ENCODE results near the gene CAMTA1. TPM values are rescaled to one million over a fixed set of nuclear protein-coding genes. Genes with fewer than 3 reads are reported as not detected.
"Not testable (repeated sequence)": the region's sequence is repeated elsewhere in the genome, so short reads cannot be mapped to it uniquely, and the experiment has no call there.

CAMTA1 gene
- total RNA-seq, 1 donor from 2014 or later: 127 TPM

DNA sequence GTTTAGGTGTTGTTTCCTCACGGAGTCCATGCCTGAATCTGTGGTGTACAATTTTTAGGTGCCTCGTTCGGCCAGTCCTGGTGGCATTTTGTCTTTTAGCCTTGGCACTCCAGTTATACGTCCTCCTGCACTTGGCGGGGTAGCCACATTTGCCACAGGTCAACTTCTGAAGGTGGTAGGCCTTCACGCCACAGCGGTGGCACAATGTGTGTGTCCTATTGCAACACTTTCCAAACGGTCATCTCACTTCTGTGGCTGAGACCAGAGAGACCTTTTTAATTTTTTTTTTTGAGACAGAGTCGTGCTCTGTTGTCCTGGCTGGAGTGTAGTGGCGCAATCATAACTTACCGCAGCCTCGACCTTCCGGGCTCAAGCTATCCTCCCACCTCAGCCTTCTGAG, 49.1 kb downstream of the CAMTA1 start:
- FAIRE-seq (no peak), DNase-seq (ENCODE audit: low spot score in 2 of 2) (no peak)

DNA sequence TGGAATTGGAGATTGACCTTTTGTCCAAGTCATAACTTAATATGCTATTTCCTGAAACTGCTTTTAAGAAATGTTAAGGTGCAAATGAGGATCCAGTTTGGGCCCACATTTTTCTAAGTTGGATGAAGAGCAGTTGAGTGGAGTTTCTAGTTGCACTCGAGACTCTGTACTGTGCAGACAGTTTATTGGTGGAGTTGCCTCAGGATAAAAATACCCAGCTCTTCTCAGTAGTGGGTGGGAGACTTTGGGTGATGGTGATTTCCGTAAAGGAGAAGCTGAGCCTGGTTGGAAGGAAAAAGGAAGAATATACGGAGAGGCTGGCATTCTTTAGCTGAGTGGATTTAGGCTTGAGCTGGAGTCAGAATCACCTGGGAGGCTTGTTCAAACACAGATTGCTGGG, 49.9 kb downstream of the CAMTA1 start:
- DNase-seq (ENCODE audit: low spot score in 2 of 2) (no peak), FAIRE-seq (no peak)

DNA sequence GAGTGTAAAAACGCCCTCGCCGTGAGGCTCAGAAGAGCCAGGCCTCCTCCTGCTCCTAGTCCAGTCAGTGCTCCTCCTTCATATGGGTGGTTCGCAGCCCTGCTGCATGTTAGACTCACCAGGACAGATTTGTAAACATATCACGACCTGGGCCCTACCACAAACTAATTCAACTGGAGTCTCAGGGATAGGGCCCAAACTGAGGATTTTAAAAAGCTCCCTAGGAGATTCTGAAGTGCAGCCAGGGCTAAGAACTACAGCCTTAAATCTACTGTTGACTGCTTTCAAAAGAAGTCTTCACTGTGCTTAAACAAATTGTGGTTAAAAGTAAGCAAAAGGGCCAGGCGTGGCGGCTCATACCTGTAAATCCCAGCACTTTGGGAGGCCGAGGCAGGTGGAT, 57.0 kb downstream of the CAMTA1 start:
- FAIRE-seq (no peak), DNase-seq (ENCODE audit: low spot score in 2 of 2) (no peak)

DNA sequence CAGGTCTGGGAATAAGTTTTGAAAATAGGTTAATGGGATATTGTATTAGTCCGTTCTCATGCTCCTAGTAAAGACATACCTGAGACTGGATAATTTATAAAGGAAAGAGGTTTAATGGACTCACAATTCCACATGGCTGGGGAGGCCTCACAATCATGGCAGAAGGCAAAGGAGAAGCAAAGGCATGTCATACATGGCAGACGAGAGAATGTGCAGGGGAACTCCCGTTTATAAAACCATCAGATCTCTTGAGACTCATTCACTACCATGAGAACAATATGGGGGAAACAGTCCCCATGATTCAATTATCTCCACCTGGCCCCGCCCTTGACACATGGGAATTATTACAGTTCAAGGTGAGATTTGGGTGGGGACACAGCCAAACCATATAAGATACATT, 60.5 kb downstream of the CAMTA1 start:
- not testable (repeated sequence) for FAIRE-seq; DNase-seq (ENCODE audit: low spot score in 2 of 2)

- no peak for FAIRE-seq
These were observed 63.6 kb downstream of the CAMTA1 start for GRCh38 chr1:6848816-6849215.

DNA sequence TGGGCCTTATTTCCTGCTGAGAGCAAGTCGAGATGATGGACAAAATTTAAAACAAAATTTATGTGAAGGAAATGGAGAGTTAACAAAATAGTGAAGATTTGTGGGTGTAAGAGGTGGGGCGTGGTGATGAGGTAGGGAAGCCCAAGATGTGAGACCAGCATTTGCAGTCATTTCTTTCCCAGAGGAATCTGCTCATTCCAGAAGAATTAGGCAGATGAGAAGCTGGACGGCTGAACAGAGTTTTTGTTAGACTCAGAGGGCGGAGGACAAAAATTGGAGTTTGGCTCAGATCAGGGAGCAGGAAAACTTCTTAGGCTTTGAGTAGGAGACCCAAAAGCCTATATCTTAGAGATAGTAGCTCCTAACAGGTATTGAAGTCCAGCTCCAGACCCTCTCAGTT, 65.3 kb downstream of the CAMTA1 start:
- FAIRE-seq: no peak
- DNase-seq (ENCODE audit: low spot score in 2 of 2): no peak

More at GRCh38 chr1:6848816-6849215, 63.6 kb downstream of the CAMTA1 start:
- DNase-seq (ENCODE audit: low spot score in 2 of 2): no peak

GRCh38 chr1:6852136-6852890, 67.1 kb downstream of the CAMTA1 start:
- no peak for FAIRE-seq
- no peak for DNase-seq (ENCODE audit: low spot score in 2 of 2)

- DNase-seq (ENCODE audit: low spot score in 2 of 2) (no peak), FAIRE-seq (no peak)
These were observed 68.9 kb downstream of the CAMTA1 start for GRCh38 chr1:6854166-6854565.

DNA sequence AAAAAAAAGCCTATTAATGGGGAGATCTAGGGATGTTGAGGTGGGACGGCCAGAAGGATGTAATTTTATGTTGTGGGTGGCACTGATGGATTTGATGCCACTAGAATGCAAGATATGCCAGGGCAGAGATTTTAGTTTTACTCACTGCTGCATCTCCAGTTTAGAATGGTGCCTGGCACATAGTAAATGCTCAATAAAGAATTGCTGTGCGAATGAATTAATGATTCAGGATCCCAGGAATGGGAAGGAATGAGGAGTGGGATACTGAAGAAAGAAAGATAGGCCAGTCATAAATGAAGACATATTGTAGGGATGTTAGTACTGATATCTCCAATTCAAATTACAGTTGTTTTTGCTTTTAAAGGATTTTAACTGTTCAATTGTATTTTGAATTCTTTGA, 72.6 kb downstream of the CAMTA1 start:
- no peak for DNase-seq (ENCODE audit: low spot score in 2 of 2)
- FAIRE-seq: no peak

DNA sequence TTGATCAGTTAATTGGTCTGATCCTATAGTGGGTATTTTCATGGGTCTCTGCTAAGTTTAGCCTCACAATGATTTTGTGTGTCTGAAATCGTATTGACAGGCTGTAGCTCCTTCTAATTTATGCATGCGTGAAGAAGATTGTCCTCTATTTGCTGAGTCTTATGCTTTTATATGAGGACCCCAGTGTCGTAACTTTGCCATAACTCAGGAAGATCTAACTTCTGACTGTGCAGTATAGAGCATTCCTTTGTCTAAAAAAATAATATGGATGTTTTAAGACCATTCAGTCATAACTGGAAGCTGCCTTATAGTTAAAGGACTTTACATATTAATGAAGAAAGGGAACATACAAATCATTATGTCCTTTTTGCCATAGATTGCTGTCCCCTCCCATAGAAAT, 73.3 kb downstream of the CAMTA1 start:
- FAIRE-seq (no peak), DNase-seq (ENCODE audit: low spot score in 2 of 2) (no peak)

GRCh38 chr1:6859415-6860343, 74.4 kb downstream of the CAMTA1 start:
- FAIRE-seq: no peak
- DNase-seq (ENCODE audit: low spot score in 2 of 2): no peak

DNA sequence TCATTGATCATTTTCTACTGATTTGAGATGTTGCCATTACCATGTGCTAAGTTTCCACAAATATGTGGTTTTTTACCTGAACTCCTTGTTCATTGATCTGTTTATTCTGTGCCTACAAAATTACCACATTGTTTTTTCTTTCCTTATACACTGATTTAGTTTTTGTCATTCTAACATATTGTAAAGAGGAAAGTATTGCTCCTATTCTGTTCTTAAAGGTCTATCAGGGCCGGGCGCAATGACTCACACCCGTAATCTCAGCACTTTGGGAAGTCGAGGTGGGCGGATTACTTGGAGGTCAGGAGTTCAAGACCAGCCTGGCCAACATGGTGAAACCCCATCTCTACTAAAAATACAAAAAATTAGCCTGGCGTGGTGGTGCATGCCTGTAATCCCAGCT, 75.1 kb downstream of the CAMTA1 start:
- no peak for DNase-seq (ENCODE audit: low spot score in 2 of 2)
- no peak for FAIRE-seq

GRCh38 chr1:6861075-6861724, 75.9 kb downstream of the CAMTA1 start:
- no peak for DNase-seq (ENCODE audit: low spot score in 2 of 2)
- FAIRE-seq: no peak

- FAIRE-seq (no peak), DNase-seq (ENCODE audit: low spot score in 2 of 2) (no peak)
These were observed 77.7 kb downstream of the CAMTA1 start for GRCh38 chr1:6862906-6863305.

- DNase-seq (ENCODE audit: low spot score in 2 of 2): no peak
These were observed 78.9 kb downstream of the CAMTA1 start for GRCh38 chr1:6864166-6864565.

GRCh38 chr1:6866825-6867224, 81.6 kb downstream of the CAMTA1 start:
- FAIRE-seq (no peak), DNase-seq (ENCODE audit: low spot score in 2 of 2) (no peak)

More at GRCh38 chr1:6864166-6864565, 78.9 kb downstream of the CAMTA1 start:
- FAIRE-seq: no peak

DNA sequence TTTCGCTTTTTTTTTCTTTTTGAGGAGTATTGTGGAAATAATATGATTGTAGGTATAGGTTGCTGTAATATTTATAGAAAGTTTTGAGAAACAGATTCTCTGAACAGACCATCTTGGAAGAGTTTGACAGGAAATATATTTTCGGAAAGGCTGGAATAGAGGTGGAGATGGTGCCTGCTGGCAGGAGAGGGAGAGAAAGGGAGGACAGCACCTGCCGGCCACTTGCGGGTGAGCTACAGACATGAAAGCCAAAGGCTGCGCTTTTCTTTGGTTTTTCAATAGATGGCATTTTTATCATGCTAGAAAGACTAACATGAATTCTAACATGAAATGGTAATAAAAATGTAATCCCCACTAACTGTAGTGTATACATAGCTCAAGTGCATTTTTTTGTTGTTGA, 82.1 kb downstream of the CAMTA1 start:
- DNase-seq (ENCODE audit: low spot score in 2 of 2): no peak
- FAIRE-seq: no peak

GRCh38 chr1:6867729-6868659, 82.7 kb downstream of the CAMTA1 start:
- DNase-seq (ENCODE audit: low spot score in 2 of 2): no peak
- no peak for FAIRE-seq

- DNase-seq (ENCODE audit: low spot score in 2 of 2) (peak; percentile 6 to 10), FAIRE-seq (no peak)
These were observed 83.6 kb downstream of the CAMTA1 start for GRCh38 chr1:6868660-6869380.
